Endothelial cell of umbilical vein (primary cell): Measurements from ENCODE around the gene KCNIP1. TPM values are rescaled to one million over a fixed set of nuclear protein-coding genes. Genes with fewer than 3 reads are reported as not detected.

Experiments used
- BruUV-seq: library from RNA; stranded (reverse); fragments of 400-500 nt; replicated peaks from 2 replicates; lab custom pipeline; 2021; lab: Mats Ljungman, UMichigan
- CTCF ChIA-PET: fragments of 300-600, 350-600 bp; sonication (Branson Sonifier 250); formaldehyde crosslinking; loops from one replicate; lab custom pipeline; 2021; ENCODE audit warnings: antibody characterized with exemption, inconsistent platforms; lab: Charles Lee
- POLR2A ChIA-PET: fragments of 300-600, 350-600 bp; sonication (Branson Sonifier 250); formaldehyde crosslinking; loops from one replicate; lab custom pipeline; 2021; ENCODE audit warnings: antibody characterized with exemption, inconsistent platforms; lab: Charles Lee
- DNase-seq: peaks from one replicate; pipeline ENCODE4 v3.0.0-alpha.2; 2011; ENCODE audit warnings: low read depth, low spot score
- FAIRE-seq: peaks from 2 replicates; lab custom pipeline; 2011; peaks lifted over from hg19 to GRCh38; lab: Jason Lieb, UNC
- H2AFZ ChIP-seq: 2 replicates; pipeline ENCODE4 v1.6.0; 2012; ENCODE audit warnings: low read depth, low read length, control low read depth, inconsistent platforms
- H3K27ac ChIP-seq: 2 replicates; pipeline ENCODE4 v1.5.1; 2011; ENCODE audit warnings: low read depth, mild to moderate bottlenecking, control low read depth, low read length, moderate library complexity; ENCODE audit not compliant: insufficient read depth
- H3K27me3 ChIP-seq, 2 experiments: 2 replicates each; pipeline versions ENCODE4 v1.6.0 to v1.6.1; 2011; ENCODE audit warnings: low read length in 2 of 2, mixed read lengths in 1 of 2; ENCODE audit not compliant: control insufficient read depth in 2 of 2, insufficient read depth in 2 of 2
- H3K36me3 ChIP-seq, 2 experiments: 2 replicates in 1 of 2; 3 replicates in 1 of 2; pipeline ENCODE4 v1.5.1; 2011; ENCODE audit warnings: low read length in 2 of 2, mild to moderate bottlenecking in 1 of 2, moderate library complexity in 1 of 2; ENCODE audit not compliant: control insufficient read depth in 2 of 2, insufficient read depth in 2 of 2; ENCODE audit errors: extremely low read depth in 1 of 2
- H3K4me1 ChIP-seq: 3 replicates; pipeline ENCODE4 v1.5.1; 2011; ENCODE audit warnings: mild to moderate bottlenecking, low read length; ENCODE audit not compliant: control insufficient read depth, insufficient read depth; ENCODE audit errors: extremely low read depth
- H3K4me2 ChIP-seq: 2 replicates; pipeline ENCODE4 v1.6.1; 2011; ENCODE audit warnings: low read length, control low read depth, mixed read lengths; ENCODE audit not compliant: insufficient read depth
- H3K4me3 ChIP-seq, 3 experiments: fragments of 200-600 bp in 1 of 3; sonication (generic), shearing (Covaris generic) in 1 of 3; replicated peaks in 1 of 3; 2 replicates each; pipeline ENCODE4 v1.5.1; 2011 to 2016; ENCODE audit warnings: control low read depth in 3 of 3, low read length in 3 of 3, mild to moderate bottlenecking in 2 of 3, inconsistent platforms in 1 of 3, low read depth in 1 of 3, moderate library complexity in 1 of 3; ENCODE audit not compliant: insufficient read depth in 1 of 3
- H3K79me2 ChIP-seq: 2 replicates; pipeline ENCODE4 v1.6.0; 2012; ENCODE audit warnings: low read length, inconsistent platforms; ENCODE audit not compliant: control insufficient read depth, insufficient read depth
- H3K9ac ChIP-seq: replicated peaks from 2 replicates; pipeline ENCODE3; 2011; ENCODE audit warnings: low read length, control low read depth; ENCODE audit not compliant: insufficient read depth; ENCODE audit errors: extremely low read depth
- H3K9me1 ChIP-seq: replicated peaks from 3 replicates; pipeline ENCODE4 v1.6.0; 2011; ENCODE audit warnings: mild to moderate bottlenecking, low read length; ENCODE audit not compliant: control insufficient read depth, insufficient read depth; ENCODE audit errors: extremely low read depth
- H3K9me3 ChIP-seq: replicated peaks from 2 replicates; pipeline ENCODE4 v1.5.1; 2012; ENCODE audit warnings: low read length, inconsistent platforms; ENCODE audit not compliant: control insufficient read depth, insufficient read depth
- H4K20me1 ChIP-seq: replicated peaks from 2 replicates; pipeline ENCODE3; 2011; ENCODE audit warnings: mild to moderate bottlenecking, low read length; ENCODE audit not compliant: control insufficient read depth, insufficient read depth; ENCODE audit errors: extremely low read depth
- CTCF ChIP-seq, 2 donors: IDR thresholded peaks; 1 replicate in 1 of 2; 2 replicates in 1 of 2; pipeline ENCODE4 v1.5.1; 2011; ENCODE audit warnings: low read length in 2 of 2, mild to moderate bottlenecking in 2 of 2, moderate library complexity in 2 of 2, control low read depth in 1 of 2, inconsistent platforms in 1 of 2, low read depth in 1 of 2; ENCODE audit not compliant: insufficient read depth in 1 of 2; ENCODE audit errors: extremely low read depth in 1 of 2
- EZH2 ChIP-seq: IDR thresholded peaks from 2 replicates; pipeline ENCODE4 v1.6.1; 2012; ENCODE audit warnings: borderline replicate concordance, low read depth, mild to moderate bottlenecking, moderate library complexity, low read length, inconsistent platforms; ENCODE audit not compliant: severe bottlenecking
- FOS ChIP-seq: IDR thresholded peaks from 2 replicates; pipeline ENCODE4 v1.6.1; 2011; ENCODE audit warnings: mild to moderate bottlenecking, low read length, moderate library complexity, borderline replicate concordance; ENCODE audit not compliant: insufficient read depth
- GATA2 ChIP-seq: IDR thresholded peaks from 2 replicates; pipeline ENCODE4 v1.7.0; 2011; ENCODE audit warnings: low read depth, mild to moderate bottlenecking, moderate library complexity, mixed read lengths, low read length; ENCODE audit not compliant: insufficient read length, insufficient read depth
- JUN ChIP-seq: IDR thresholded peaks from 2 replicates; pipeline ENCODE4 v1.6.1; 2011; ENCODE audit warnings: borderline replicate concordance, low read depth; ENCODE audit not compliant: insufficient read length, insufficient read depth
- MYC ChIP-seq: IDR thresholded peaks from one replicate; pipeline ENCODE4 v1.6.1; 2011; ENCODE audit warnings: mild to moderate bottlenecking, low read depth, low read length
- POLR2A ChIP-seq: IDR thresholded peaks from 2 replicates; pipeline ENCODE4 v1.6.1; 2012; ENCODE audit warnings: low read depth, mild to moderate bottlenecking, control low read depth, low read length
- POLR2AphosphoS5 ChIP-seq: IDR thresholded peaks from 2 replicates; pipeline ENCODE4 v1.6.1; 2012; ENCODE audit warnings: low read depth, mild to moderate bottlenecking, control low read depth, low read length, moderate library complexity; ENCODE audit not compliant: insufficient read depth
- dilution Hi-C: fragments of 300-500 bp; cut with MboI; formaldehyde crosslinking; loops from one replicate; pipeline ENCODE4 v1.15.0; 2019; ENCODE audit warnings: low sequenced_read_pairs; ENCODE audit not compliant: extremely low pct_ligation_motif_present
- intact Hi-C: fragments of 100-400 bp; cut with micrococcal nuclease; formaldehyde crosslinking; loops from one replicate; pipeline ENCODE4 v1.10.0; 2022
- polyA plus RNA-seq, 4 experiments: library from polyadenylated mRNA; depleted of rRNA in 3 of 4; stranded (reverse) in 3 of 4; unstranded in 1 of 4; fragments of >200 nt; gene quantifications; 2 replicates each; pipeline versions ENCODE4 v1.2.1 to v1.2.3, GENCODE V29; 2011 to 2012; ENCODE audit warnings: missing spikeins in 1 of 4
- total RNA-seq: library from RNA; stranded (reverse); gene quantifications from 2 replicates; pipeline ENCODE4 v1.2.3, GENCODE V29; 2021
- TF ChIP-seq, protein P1 (sequence below): IDR thresholded peaks from 2 replicates; pipeline ENCODE4 v1.6.1; 2011; ENCODE audit not compliant: insufficient read depth, insufficient read length

KCNIP1 gene
- total and polyA plus RNA-seq, 2 donors (not counting 3 experiments of a cell fraction or from before 2014, with no cell fraction given): 0.15 TPM; not detected in 1

DNA sequence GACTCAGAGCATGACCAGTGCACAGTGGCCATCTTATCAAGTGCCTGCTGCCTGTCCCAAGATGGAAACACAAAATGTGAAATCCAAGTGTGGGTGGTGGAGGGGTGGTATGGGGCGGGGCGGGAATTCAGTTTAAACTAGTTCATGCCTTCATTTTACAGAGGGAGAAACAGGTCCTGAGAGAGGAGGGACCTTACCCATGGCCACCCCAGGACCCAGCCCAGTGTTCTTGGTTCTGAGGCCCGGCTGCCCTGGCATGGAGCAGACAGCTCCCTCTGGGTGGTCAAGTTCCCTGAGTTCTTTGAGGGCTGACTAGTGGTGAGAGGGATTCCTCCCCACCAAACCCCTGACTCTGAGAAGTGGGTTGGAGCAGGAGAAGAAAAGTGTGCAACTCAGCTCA lies 20.8 kb downstream of the KCNIP1 start:
- BruUV-seq: no TSS peak
- ChIA-PET POLR2A (no interaction called here), CTCF (no interaction called here)
- H3K9me3 ChIP-seq: no peaks in the 10 kb centered on the region
- TF ChIP-seq GATA2 (no peak), JUN (no peak), EZH2 (no peak), POLR2A (no peak), CTCF (IDR thresholded peaks at IDR 0.05; ENCODE audit: extremely low read depth in 1 of 2, insufficient read depth in 1 of 2, low read depth in 1 of 2, low read length in 2 of 2) (no peak), FOS (no peak), MYC (no peak), POLR2AphosphoS5 (no peak)
- TF ChIP-seq, protein P1, sequence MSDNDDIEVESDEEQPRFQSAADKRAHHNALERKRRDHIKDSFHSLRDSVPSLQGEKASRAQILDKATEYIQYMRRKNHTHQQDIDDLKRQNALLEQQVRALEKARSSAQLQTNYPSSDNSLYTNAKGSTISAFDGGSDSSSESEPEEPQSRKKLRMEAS: no peak
- no peak overlapping the region for H3K27ac ChIP-seq
- H3K4me1 ChIP-seq: no peaks in the 10 kb centered on the region
- H3K27me3 ChIP-seq: no peaks in the 10 kb centered on the region
- FAIRE-seq (no peak), DNase-seq (no peak)
- no peak overlapping the region for H3K4me2 ChIP-seq
- no peaks in the 10 kb centered on the region for H3K9me1 ChIP-seq
- no peaks in the 10 kb centered on the region for H3K79me2 ChIP-seq
- no peak overlapping the region for H3K9ac ChIP-seq
- no peaks in the 10 kb centered on the region for H4K20me1 ChIP-seq
- H2AFZ ChIP-seq: no peak overlapping the region
- intact Hi-C loops (no loop called here), dilution Hi-C loops (no loop called here)
- H3K4me3 ChIP-seq: no peak overlapping the region
- no peaks in the 10 kb centered on the region for H3K36me3 ChIP-seq
